Brain microvascular endothelial cell (primary cell): ENCODE results near the gene ERC2.

Experiments used
- DNase-seq: peaks from one replicate; pipeline ENCODE4 v3.0.0-alpha.2; 2020
- H3K27ac ChIP-seq: fragments of 250-450 bp; sonication (Bioruptor Pico); 2 replicates; pipeline ENCODE4 v1.5.1; 2020; ENCODE audit warnings: mild to moderate bottlenecking, moderate library complexity
- H3K27me3 ChIP-seq: fragments of 250-450 bp; sonication (Bioruptor Pico); replicated peaks from 2 replicates; pipeline ENCODE4 v1.5.1; 2020; ENCODE audit warnings: mild to moderate bottlenecking
- H3K36me3 ChIP-seq: fragments of 250-450 bp; sonication (Bioruptor Pico); replicated peaks from 2 replicates; pipeline ENCODE4 v1.5.1; 2020; ENCODE audit warnings: mild to moderate bottlenecking
- H3K4me3 ChIP-seq: 2 replicates; pipeline ENCODE4 v1.5.1; 2011; ENCODE audit warnings: low read depth, mild to moderate bottlenecking, control low read depth, low read length, moderate library complexity
- in situ Hi-C: cut with HindIII; loops from 2 replicates; pipeline ENCODE4 v1.10.0; 2017; ENCODE audit warnings: low sequenced_read_pairs, low pct_ligation_motif_present
- TF ChIP-seq, protein P1 (sequence below): IDR thresholded peaks from 2 replicates; pipeline ENCODE4 v1.5.1; 2011; ENCODE audit warnings: low read depth, mild to moderate bottlenecking, moderate library complexity, low read length, control low read depth, inconsistent platforms; ENCODE audit errors: missing control alignments

The ERC2 gene

DNA sequence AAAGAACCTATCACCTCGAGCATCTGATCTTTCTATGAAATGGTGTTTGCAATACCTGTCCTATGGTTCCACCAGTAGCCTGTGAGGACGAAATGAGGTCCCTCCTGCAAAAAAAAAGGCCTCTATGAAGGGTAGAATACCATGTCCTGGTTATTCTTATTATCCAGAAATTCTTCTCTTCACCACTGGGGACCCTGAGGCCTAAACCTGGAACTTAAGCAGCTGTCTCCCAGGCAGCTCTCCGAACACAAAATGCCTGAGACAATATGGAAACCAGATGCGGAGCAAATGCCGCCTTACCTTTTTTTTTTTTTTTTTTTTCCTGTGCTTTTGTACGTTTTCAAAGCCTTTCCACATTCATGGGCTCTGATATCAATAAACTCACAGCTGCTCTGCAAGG is 919.1 kb downstream of the ERC2 start:
- H3K27ac ChIP-seq: no peak overlapping the region
- H3K27me3 ChIP-seq: no peaks in the 10 kb centered on the region
- TF ChIP-seq, protein P1, sequence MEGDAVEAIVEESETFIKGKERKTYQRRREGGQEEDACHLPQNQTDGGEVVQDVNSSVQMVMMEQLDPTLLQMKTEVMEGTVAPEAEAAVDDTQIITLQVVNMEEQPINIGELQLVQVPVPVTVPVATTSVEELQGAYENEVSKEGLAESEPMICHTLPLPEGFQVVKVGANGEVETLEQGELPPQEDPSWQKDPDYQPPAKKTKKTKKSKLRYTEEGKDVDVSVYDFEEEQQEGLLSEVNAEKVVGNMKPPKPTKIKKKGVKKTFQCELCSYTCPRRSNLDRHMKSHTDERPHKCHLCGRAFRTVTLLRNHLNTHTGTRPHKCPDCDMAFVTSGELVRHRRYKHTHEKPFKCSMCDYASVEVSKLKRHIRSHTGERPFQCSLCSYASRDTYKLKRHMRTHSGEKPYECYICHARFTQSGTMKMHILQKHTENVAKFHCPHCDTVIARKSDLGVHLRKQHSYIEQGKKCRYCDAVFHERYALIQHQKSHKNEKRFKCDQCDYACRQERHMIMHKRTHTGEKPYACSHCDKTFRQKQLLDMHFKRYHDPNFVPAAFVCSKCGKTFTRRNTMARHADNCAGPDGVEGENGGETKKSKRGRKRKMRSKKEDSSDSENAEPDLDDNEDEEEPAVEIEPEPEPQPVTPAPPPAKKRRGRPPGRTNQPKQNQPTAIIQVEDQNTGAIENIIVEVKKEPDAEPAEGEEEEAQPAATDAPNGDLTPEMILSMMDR: peak; percentile 49
- H3K4me3 ChIP-seq: no peak overlapping the region
- in situ Hi-C loops: no loop called here
- H3K36me3 ChIP-seq: no peaks in the 10 kb centered on the region
- DNase-seq: no peak

DNA sequence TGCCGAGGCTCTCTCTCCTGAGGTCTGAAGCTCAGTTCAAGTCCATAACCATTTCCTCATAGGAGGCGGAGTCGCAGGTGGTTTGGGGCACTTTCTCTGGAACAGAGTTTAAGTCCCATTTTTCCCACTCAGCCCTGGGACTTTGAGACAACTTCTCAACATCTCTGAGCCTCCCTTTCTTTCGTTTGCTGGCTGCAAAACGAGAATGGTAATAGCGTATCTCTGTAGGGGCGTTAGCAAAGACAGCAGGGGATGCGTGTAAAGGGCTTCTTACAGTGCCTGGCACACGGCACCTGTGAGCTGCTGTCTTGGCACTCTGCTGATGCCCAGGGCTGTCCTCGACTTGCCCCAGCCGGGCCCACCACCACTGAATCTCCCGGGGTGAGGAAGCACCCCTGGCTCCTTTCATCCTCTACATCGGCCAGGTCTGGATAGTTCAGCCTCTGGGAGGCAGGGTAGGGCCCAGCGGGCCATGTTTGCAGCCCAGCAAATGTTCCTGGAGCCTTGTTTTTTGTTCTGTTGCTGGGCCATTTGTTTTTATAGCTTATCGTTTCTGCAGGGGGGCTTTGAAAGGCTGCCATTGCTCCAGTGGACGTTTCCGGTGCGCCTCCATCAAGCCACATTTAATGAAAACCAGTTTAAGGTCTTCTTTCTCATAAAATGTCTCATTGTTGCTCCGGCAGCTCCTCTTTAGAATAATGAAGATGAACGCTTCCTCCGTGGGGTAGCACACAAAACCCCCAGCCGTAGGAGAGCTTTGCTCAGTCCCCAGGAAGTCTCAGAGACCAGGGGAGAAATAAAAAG is 921.2 kb downstream of the ERC2 start:
- Histone ChIP-seq H3K36me3 (no peaks in the 10 kb centered on the region), H3K27me3 (no peaks in the 10 kb centered on the region), H3K27ac (no peak overlapping the region), H3K4me3 (no peak overlapping the region)
- DNase-seq: no peak
- in situ Hi-C loops: no loop called here
- TF ChIP-seq, protein P1: no peak

DNA sequence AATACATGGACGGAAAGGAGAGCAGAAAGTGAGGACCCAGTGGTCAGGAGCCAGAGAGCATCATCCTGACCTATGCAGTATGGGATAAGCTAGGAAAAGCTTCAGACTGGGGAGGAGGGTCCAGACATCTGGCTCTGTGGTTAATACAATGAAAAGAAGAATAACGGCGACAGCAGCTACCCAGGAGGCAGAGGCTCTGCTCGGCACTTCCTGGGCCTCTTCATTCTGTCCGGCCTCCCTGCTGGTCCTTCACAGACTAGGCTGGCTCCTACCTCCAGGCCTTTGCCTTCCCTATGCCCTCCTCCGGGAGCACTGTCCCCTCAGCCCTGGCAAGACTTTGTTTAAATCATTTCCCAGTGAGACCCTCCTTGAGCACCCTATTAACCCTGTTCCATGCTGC is 922.3 kb downstream of the ERC2 start:
- Histone ChIP-seq H3K4me3 (no peak overlapping the region), H3K36me3 (no peaks in the 10 kb centered on the region), H3K27ac (no peak overlapping the region), H3K27me3 (no peaks in the 10 kb centered on the region)
- in situ Hi-C loops: no loop called here
- DNase-seq: no peak
- TF ChIP-seq, protein P1: no peak

DNA sequence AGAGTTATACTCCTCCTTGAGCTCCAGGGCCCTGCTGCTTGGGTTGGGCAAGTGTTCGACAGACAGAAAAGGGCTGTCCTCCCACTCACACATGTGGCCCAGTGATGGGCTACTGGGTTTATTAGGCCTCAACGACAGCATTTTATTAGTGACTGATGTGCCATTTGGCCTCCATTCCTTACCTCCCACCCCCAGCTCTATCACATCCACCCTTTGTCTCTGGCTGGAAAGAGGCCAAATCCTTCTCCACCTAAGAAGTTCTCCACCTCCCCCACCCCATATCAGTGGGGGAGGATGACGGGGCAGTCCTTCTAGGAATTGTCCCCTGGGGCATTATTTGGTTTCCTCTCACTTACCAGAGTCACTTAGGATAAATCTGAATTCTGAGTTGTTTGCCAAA is 924.0 kb downstream of the ERC2 start:
- Histone ChIP-seq H3K4me3 (no peak overlapping the region), H3K27ac (no peak overlapping the region), H3K36me3 (no peaks in the 10 kb centered on the region), H3K27me3 (no peaks in the 10 kb centered on the region)
- no peak for DNase-seq
- in situ Hi-C loops: no loop called here
- TF ChIP-seq, protein P1: no peak

DNA sequence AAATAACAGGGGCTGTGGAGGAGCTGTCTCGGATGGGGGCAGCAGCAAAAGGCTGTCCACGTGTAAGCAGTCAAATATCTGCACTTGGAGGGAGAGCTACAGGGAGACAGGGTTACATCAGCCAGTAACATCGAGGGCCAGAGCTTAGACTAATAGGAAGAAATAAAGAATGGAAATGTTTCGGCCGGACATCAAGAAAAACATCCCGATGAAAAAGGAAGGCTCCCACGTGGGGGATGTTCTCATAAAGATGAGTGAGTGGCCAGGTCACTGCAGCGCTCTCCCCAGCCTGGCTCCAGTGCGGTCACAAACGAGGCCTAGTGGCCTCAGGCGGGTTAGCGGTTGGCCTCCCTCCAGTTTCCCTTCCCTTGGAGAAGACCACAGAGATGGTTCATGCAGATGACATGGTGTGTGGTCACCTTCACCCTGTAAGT is 925.1 kb downstream of the ERC2 start:
- Histone ChIP-seq H3K36me3 (no peaks in the 10 kb centered on the region), H3K27me3 (no peaks in the 10 kb centered on the region), H3K4me3 (no peak overlapping the region), H3K27ac (no peak overlapping the region)
- in situ Hi-C loops: no loop called here
- TF ChIP-seq, protein P1: no peak
- DNase-seq: peak; percentile 11

DNA sequence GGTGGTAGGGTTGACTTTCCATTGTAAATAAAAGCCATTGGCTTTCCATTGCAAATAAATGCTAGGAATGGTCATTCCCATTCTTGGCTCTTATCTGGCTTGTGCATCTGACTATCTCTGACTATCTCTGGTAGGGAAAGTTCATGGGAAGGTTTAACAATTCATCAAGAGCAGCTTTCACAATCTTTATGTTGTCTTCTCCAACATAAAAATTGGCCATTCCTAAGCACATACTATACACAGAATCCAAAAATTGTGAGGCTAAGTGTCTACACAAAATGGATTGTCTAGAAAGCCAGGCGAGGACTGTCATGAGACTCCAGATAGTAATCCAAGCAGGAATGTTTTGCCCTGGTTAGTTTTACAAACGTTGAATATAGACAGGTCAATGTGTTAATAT is 926.8 kb downstream of the ERC2 start:
- in situ Hi-C loops: no loop called here

More for the DNA sequence above, 926.8 kb downstream of the ERC2 start:
- no peaks in the 10 kb centered on the region for H3K27me3 ChIP-seq
- no peak for DNase-seq
- no peak overlapping the region for H3K27ac ChIP-seq
- H3K4me3 ChIP-seq: no peak overlapping the region
- TF ChIP-seq, protein P1: no peak
- H3K36me3 ChIP-seq: no peaks in the 10 kb centered on the region
